IPS DF 19.7 (cell line): ENCODE measurements around the gene BCAS1.

Experiments
- DNase-seq: peaks from one replicate; pipeline ENCODE4 v3.0.0-alpha.2; 2013; ENCODE audit warnings: low read depth, low spot score

Gene BCAS1

GRCh38 chr20:54078296-54078984 lies 8.0 kb upstream of the BCAS1 start:
- DNase-seq: no peak

GRCh38 chr20:54076259-54076658 lies 5.9 kb upstream of the BCAS1 start:
- DNase-seq: no peak

GRCh38 chr20:54075322-54075721 lies 4.9 kb upstream of the BCAS1 start:
- no peak for DNase-seq

GRCh38 chr20:54074511-54074910 lies 4.1 kb upstream of the BCAS1 start:
- DNase-seq: no peak

GRCh38 chr20:54073288-54073687 lies 2.9 kb upstream of the BCAS1 start:
- DNase-seq: no peak

GRCh38 chr20:54069501-54069971 lies 858 bp downstream of the BCAS1 start:
- DNase-seq: no peak

GRCh38 chr20:54068966-54069365 lies 1.4 kb downstream of the BCAS1 start:
- DNase-seq: no peak

GRCh38 chr20:54068495-54068894 lies 1.9 kb downstream of the BCAS1 start:
- DNase-seq: no peak

GRCh38 chr20:54067606-54068174 lies 2.7 kb downstream of the BCAS1 start:
- no peak for DNase-seq

GRCh38 chr20:54065601-54066038 lies 4.8 kb downstream of the BCAS1 start:
- no peak for DNase-seq

- no peak for DNase-seq
These were observed 5.5 kb downstream of the BCAS1 start for GRCh38 chr20:54064939-54065338.

- no peak for DNase-seq
These were observed 6.3 kb downstream of the BCAS1 start for GRCh38 chr20:54063992-54064676.

- no peak for DNase-seq
These were observed 6.8 kb downstream of the BCAS1 start for GRCh38 chr20:54063580-54063979.

GRCh38 chr20:54062812-54063280 lies 7.5 kb downstream of the BCAS1 start:
- DNase-seq: no peak

GRCh38 chr20:54061101-54061881 lies 9.1 kb downstream of the BCAS1 start:
- no peak for DNase-seq

- DNase-seq: no peak
These were observed 10.6 kb downstream of the BCAS1 start for GRCh38 chr20:54059691-54060364.

- no peak for DNase-seq
These were observed 11.8 kb downstream of the BCAS1 start for GRCh38 chr20:54058420-54059139.

- DNase-seq: no peak
These were observed 13.4 kb downstream of the BCAS1 start for GRCh38 chr20:54056762-54057639.

- no peak for DNase-seq
These were observed 15.9 kb downstream of the BCAS1 start for GRCh38 chr20:54054516-54054915.

- no peak for DNase-seq
These were observed 19.3 kb downstream of the BCAS1 start for GRCh38 chr20:54051068-54051467.
